Natural killer cell (primary cell): ENCODE results near the gene SUSD3. TPM values are rescaled to one million over a fixed set of nuclear protein-coding genes. Genes with fewer than 3 reads are reported as not detected.

Experiments used
- ATAC-seq, 3 donors: fragments of 150-1000 bp in 2 of 3; fragments of 200-7000 bp in 1 of 3; cut with Tn5 transposase; 1 replicate in 1 of 3; 2 replicates in 2 of 3; pipeline ENCODE4 v1.10.0; 2021; ENCODE audit warnings: mild to moderate bottlenecking in 2 of 3, moderate library complexity in 2 of 3
- DNase-seq, 2 donors: peaks; one replicate each; pipeline versions ENCODE4 v3.0.0 to v3.0.0-alpha.2; 2013 to 2021; ENCODE audit warnings: mixed read lengths in 1 of 2
- H3K27ac ChIP-seq: one replicate; pipeline ENCODE4 v1.5.1; 2013; ENCODE audit warnings: mild to moderate bottlenecking, low read length
- H3K27me3 ChIP-seq: one replicate; pipeline ENCODE4 v1.6.1; 2013; ENCODE audit warnings: low read length; ENCODE audit not compliant: control insufficient read depth, insufficient read depth
- H3K36me3 ChIP-seq: one replicate; pipeline ENCODE4 v1.6.1; 2013; ENCODE audit warnings: low read length; ENCODE audit not compliant: control insufficient read depth, insufficient read depth
- H3K4me1 ChIP-seq: one replicate; pipeline ENCODE4 v1.6.1; 2013; ENCODE audit warnings: low read length; ENCODE audit not compliant: control insufficient read depth, insufficient read depth
- H3K4me3 ChIP-seq: one replicate; pipeline ENCODE4 v1.5.1; 2013; ENCODE audit warnings: low read length
- H3K9me3 ChIP-seq: one replicate; pipeline ENCODE4 v1.6.1; 2013; ENCODE audit warnings: low read length; ENCODE audit not compliant: control insufficient read depth, insufficient read depth
- H3K27ac Mint-ChIP-seq, 2 donors: one replicate each; pipeline ENCODE4 v1.8.0; 2022; ENCODE audit warnings: mild to moderate bottlenecking in 2 of 2, mixed read lengths in 2 of 2, moderate library complexity in 1 of 2
- H3K27me3 Mint-ChIP-seq, 2 donors: one replicate each; pipeline ENCODE4 v1.8.0; 2022; ENCODE audit warnings: low read depth in 2 of 2, mixed read lengths in 2 of 2
- H3K36me3 Mint-ChIP-seq: one replicate; pipeline ENCODE4 v1.8.0; 2022; ENCODE audit warnings: mixed read lengths
- H3K4me1 Mint-ChIP-seq, 2 donors: one replicate each; pipeline ENCODE4 v1.8.0; 2022; ENCODE audit warnings: mixed read lengths in 2 of 2
- H3K4me3 Mint-ChIP-seq: one replicate; pipeline ENCODE4 v1.8.0; 2022; ENCODE audit warnings: mild to moderate bottlenecking, moderate library complexity, mixed read lengths
- H3K9me3 Mint-ChIP-seq, 2 donors: one replicate each; pipeline ENCODE4 v1.8.0; 2022; ENCODE audit warnings: mixed read lengths in 2 of 2
- WGBS: methylation state at CpG from one replicate; pipeline ENCODE4 v1.1.7; 2013; ENCODE audit warnings: missing lambda C conversion rate; ENCODE audit not compliant: insufficient coverage; 5-methylcytosine and 5-hydroxymethylcytosine counted together
- intact Hi-C: fragments of 100-400 bp; cut with micrococcal nuclease; formaldehyde crosslinking; loops from one replicate; pipeline ENCODE4 v1.14.2; 2022
- total RNA-seq, 4 donors: library from RNA; stranded (reverse); fragments of 120-200 nt in 1 of 4; gene quantifications; one replicate each; pipeline versions ENCODE4 v1.2.3 to v1.2.4, GENCODE V29; 2013 to 2022
- TF ChIP-seq, protein P1 (sequence below): fragments of 200-600 bp; IDR thresholded peaks from one replicate; pipeline ENCODE4 v1.8.0; 2022; ENCODE audit warnings: antibody characterized with exemption

Gene SUSD3
- total RNA-seq, 3 donors from 2014 or later (not counting 1 experiment from before 2014, with no cell fraction given): 1.2 to 2.1 (median 1.8) TPM

DNA sequence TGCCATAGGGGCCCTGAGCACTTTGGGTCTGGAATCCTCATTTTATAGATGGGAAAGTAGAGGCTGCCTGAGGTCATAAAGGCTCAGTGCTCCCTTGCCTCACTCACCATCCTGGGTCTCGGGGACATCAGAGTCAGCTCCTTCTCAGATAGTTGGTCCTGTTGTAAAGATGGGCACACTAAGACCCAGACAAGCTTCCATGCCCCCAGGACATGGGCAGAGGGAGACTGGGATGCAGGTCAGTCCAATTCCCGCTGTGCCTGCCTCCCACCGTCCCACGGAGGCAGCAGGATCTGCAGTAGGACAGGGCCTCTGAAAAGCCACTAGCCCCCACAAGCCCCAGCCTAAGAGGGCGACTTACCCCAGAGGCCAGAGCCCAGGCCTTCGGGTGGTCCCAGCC is 19.0 kb upstream of the SUSD3 start:
- 93% methylated on average over 6 of the region's 6 CpGs for WGBS
- Histone ChIP-seq H3K9me3 (no peaks in the 10 kb centered on the region), H3K36me3 (peaks cover 22% of the 10 kb centered on the region), H3K4me3 (no peak overlapping the region), H3K4me1 (peaks cover 41% of the 10 kb centered on the region), H3K27ac (no peak overlapping the region), H3K27me3 (no peaks in the 10 kb centered on the region)
- H3K4me3 Mint-ChIP-seq: no peak overlapping the region
- peak overlapping the region in 1 of 2 donors; percentile 68 for H3K27ac Mint-ChIP-seq
- TF ChIP-seq, protein P1, sequence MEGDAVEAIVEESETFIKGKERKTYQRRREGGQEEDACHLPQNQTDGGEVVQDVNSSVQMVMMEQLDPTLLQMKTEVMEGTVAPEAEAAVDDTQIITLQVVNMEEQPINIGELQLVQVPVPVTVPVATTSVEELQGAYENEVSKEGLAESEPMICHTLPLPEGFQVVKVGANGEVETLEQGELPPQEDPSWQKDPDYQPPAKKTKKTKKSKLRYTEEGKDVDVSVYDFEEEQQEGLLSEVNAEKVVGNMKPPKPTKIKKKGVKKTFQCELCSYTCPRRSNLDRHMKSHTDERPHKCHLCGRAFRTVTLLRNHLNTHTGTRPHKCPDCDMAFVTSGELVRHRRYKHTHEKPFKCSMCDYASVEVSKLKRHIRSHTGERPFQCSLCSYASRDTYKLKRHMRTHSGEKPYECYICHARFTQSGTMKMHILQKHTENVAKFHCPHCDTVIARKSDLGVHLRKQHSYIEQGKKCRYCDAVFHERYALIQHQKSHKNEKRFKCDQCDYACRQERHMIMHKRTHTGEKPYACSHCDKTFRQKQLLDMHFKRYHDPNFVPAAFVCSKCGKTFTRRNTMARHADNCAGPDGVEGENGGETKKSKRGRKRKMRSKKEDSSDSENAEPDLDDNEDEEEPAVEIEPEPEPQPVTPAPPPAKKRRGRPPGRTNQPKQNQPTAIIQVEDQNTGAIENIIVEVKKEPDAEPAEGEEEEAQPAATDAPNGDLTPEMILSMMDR: no peak
- ATAC-seq (no peak), DNase-seq (no peak)
- peaks cover 27 to 47% of the 10 kb centered on the region in 2 donors for H3K4me1 Mint-ChIP-seq
- no peaks in the 10 kb centered on the region for H3K36me3 Mint-ChIP-seq
- peaks cover 11 to 15% of the 10 kb centered on the region in 2 donors for H3K27me3 Mint-ChIP-seq
- intact Hi-C loops: no loop called here
- no peaks in the 10 kb centered on the region for H3K9me3 Mint-ChIP-seq

DNA sequence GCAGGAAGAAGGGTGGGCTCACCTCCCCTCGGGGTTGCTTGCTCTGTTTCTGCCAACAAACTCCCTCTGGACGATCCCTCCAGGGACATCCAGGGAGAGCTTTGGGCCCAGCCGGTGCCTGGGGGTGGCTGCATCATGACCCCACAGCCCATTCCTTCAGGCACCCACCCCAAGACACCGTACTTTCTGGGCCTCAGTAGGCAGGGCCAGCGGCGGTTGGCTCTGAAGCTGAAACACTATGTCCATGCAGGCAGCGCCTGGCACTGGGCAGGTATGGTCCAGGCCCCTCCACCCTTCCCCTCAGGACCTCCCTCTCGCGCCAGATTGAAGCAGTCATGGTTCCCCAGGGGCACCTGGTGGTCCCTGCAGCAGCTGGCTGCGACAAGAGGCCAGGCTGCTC is 18.5 kb upstream of the SUSD3 start:
- H3K27ac ChIP-seq: no peak overlapping the region
- no peak overlapping the region for H3K4me3 ChIP-seq
- intact Hi-C loops: no loop called here
- Mint-ChIP-seq H3K4me1 (peaks cover 27 to 47% of the 10 kb centered on the region in 2 donors), H3K27me3 (peaks cover 13 to 17% of the 10 kb centered on the region in 2 donors), H3K36me3 (no peaks in the 10 kb centered on the region), H3K9me3 (no peaks in the 10 kb centered on the region), H3K4me3 (no peak overlapping the region), H3K27ac (no peak overlapping the region)
- H3K9me3 ChIP-seq: no peaks in the 10 kb centered on the region
- DNase-seq: no peak
- peaks cover 17% of the 10 kb centered on the region for H3K36me3 ChIP-seq
- no peak for ATAC-seq
- 86% methylated on average over 10 of the region's 10 CpGs for WGBS
- peaks cover 40% of the 10 kb centered on the region for H3K4me1 ChIP-seq
- H3K27me3 ChIP-seq: no peaks in the 10 kb centered on the region
- TF ChIP-seq, protein P1: no peak

DNA sequence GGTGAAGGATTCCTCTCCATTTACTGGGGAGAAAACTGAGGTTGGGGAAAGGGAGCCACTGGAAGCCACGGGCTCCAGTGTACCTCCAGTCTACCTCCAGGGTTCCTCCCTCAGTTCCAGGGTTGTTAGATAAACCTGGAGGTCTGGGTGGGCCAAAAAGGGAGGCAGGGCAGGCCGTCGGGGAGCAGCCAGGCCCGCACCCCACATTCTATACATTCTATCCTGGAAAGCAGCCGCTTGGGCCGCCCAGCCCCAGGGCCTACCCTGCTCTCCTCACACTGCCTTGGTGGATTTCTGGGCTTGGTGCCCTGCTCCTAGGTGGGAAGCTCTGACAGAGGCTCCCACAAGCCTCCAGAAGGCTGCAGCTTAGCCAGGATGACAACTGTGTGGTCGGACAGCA is 18.1 kb upstream of the SUSD3 start:
- Histone ChIP-seq H3K9me3 (no peaks in the 10 kb centered on the region), H3K27ac (no peak overlapping the region), H3K27me3 (no peaks in the 10 kb centered on the region), H3K36me3 (peaks cover 13% of the 10 kb centered on the region), H3K4me3 (no peak overlapping the region), H3K4me1 (peaks cover 35% of the 10 kb centered on the region)
- ATAC-seq: no peak
- DNase-seq: no peak
- Mint-ChIP-seq H3K27ac (no peak overlapping the region), H3K27me3 (peaks cover 18 to 19% of the 10 kb centered on the region in 2 donors), H3K36me3 (no peaks in the 10 kb centered on the region), H3K4me3 (no peak overlapping the region), H3K4me1 (peaks cover 27 to 47% of the 10 kb centered on the region in 2 donors), H3K9me3 (no peaks in the 10 kb centered on the region)
- TF ChIP-seq, protein P1: no peak
- WGBS: 96% methylated on average over 7 of the region's 7 CpGs
- intact Hi-C loops: no loop called here
